ENCODE measurements around the gene RHCE. TPM values are rescaled to one million over a fixed set of nuclear protein-coding genes. Genes with fewer than 3 reads are reported as not detected.
A peak's percentile ranks its signal among the peaks of the same experiment; 100 is the strongest.
"Not testable (repeated sequence)": the region's sequence is repeated elsewhere in the genome, so short reads cannot be mapped to it uniquely, and the experiment has no call there.

The RHCE gene
- total RNA-seq, 2 experiments from 2014 or later, result 0.25 to 1.1 TPM

- Mint-ChIP-seq H3K27me3 (no peaks in the 10 kb centered on the region), H3K27ac (no peak overlapping the region), H3K36me3 (ENCODE audit: low read depth) (no peaks in the 10 kb centered on the region), H3K4me3 (no peak overlapping the region), H3K9me3 (no peaks in the 10 kb centered on the region), H3K4me1 (ENCODE audit: low read depth) (no peaks in the 10 kb centered on the region)
- intact Hi-C loops (cut with DNase I, micrococcal nuclease), result no loop called here
- ChIA-PET POLR2A (no interaction called here), CTCF (no interaction called here)
- TF ChIP-seq CTCF (IDR thresholded peaks at IDR 0.05), result no peak
- no peak overlapping the region for H3K27ac ChIP-seq (ENCODE audit: low read depth in 1 of 2, low read length in 2 of 2)
- no peak overlapping the region for H3K4me3 ChIP-seq (ENCODE audit: low read length)
- no peaks in the 10 kb centered on the region for H3K4me1 ChIP-seq (ENCODE audit: insufficient read depth, low read length)
- no peak for DNase-seq
- H3K27me3 ChIP-seq (ENCODE audit: control insufficient read depth in 1 of 2, insufficient read depth in 2 of 2, low read length in 2 of 2), result no peaks in the 10 kb centered on the region
- H3K36me3 ChIP-seq (ENCODE audit: insufficient read depth, low read length), result no peaks in the 10 kb centered on the region
- H3K9me3 ChIP-seq (ENCODE audit: control insufficient read depth in 1 of 2, insufficient read depth in 1 of 2, low read length in 2 of 2), result no peaks in the 10 kb centered on the region
- ATAC-seq (ENCODE audit: poor library complexity), result no peak
Observed at GRCh38 chr1:25369241-25369640, 51.4 kb downstream of the RHCE start.

- DNase-seq; H3K4me1 Mint-ChIP-seq (ENCODE audit: low read depth); H3K4me1 ChIP-seq (ENCODE audit: insufficient read depth, low read length); CTCF ChIA-PET; POLR2A ChIA-PET; H3K27me3 ChIP-seq (ENCODE audit: control insufficient read depth in 1 of 2, insufficient read depth in 2 of 2, low read length in 2 of 2); H3K4me3 Mint-ChIP-seq; H3K9me3 ChIP-seq (ENCODE audit: control insufficient read depth in 1 of 2, insufficient read depth in 1 of 2, low read length in 2 of 2); intact Hi-C loops (cut with DNase I, micrococcal nuclease); H3K9me3 Mint-ChIP-seq; H3K27ac ChIP-seq (ENCODE audit: low read depth in 1 of 2, low read length in 2 of 2); H3K27me3 Mint-ChIP-seq; H3K4me3 ChIP-seq (ENCODE audit: low read length): not testable (repeated sequence)
- H3K36me3 ChIP-seq (ENCODE audit: insufficient read depth, low read length), result peaks cover 38% of the 10 kb centered on the region
- Mint-ChIP-seq H3K27ac (peak overlapping the region; percentile 51), H3K36me3 (ENCODE audit: low read depth) (peaks cover 40% of the 10 kb centered on the region)
- peak; percentile 91 for ATAC-seq (ENCODE audit: poor library complexity)
Observed at GRCh38 chr1:25362634-25363559, 57.7 kb downstream of the RHCE start.

GRCh38 chr1:25361901-25362300 is 58.7 kb downstream of the RHCE start:
- Histone ChIP-seq H3K27ac (ENCODE audit: low read depth in 1 of 2, low read length in 2 of 2) (no peak overlapping the region), H3K36me3 (ENCODE audit: insufficient read depth, low read length) (peaks cover 43% of the 10 kb centered on the region), H3K9me3 (ENCODE audit: control insufficient read depth in 1 of 2, insufficient read depth in 1 of 2, low read length in 2 of 2) (no peaks in the 10 kb centered on the region), H3K27me3 (ENCODE audit: control insufficient read depth in 1 of 2, insufficient read depth in 2 of 2, low read length in 2 of 2) (no peaks in the 10 kb centered on the region), H3K4me1 (ENCODE audit: insufficient read depth, low read length) (peaks cover 4% of the 10 kb centered on the region), H3K4me3 (ENCODE audit: low read length) (no peak overlapping the region)
- H3K4me1 Mint-ChIP-seq (ENCODE audit: low read depth), result peaks cover 8% of the 10 kb centered on the region
- TF ChIP-seq CTCF (IDR thresholded peaks at IDR 0.05), result no peak
- H3K36me3 Mint-ChIP-seq (ENCODE audit: low read depth), result peaks cover 49% of the 10 kb centered on the region
- peak overlapping the region; percentile 51 for H3K27ac Mint-ChIP-seq
- POLR2A ChIA-PET, result no interaction called here
- ATAC-seq (ENCODE audit: poor library complexity) (no peak), DNase-seq (no peak)
- CTCF ChIA-PET, result no interaction called here
- H3K9me3 Mint-ChIP-seq, result no peaks in the 10 kb centered on the region
- H3K27me3 Mint-ChIP-seq, result no peaks in the 10 kb centered on the region
- no peak overlapping the region for H3K4me3 Mint-ChIP-seq
- intact Hi-C loops (cut with DNase I, micrococcal nuclease), result no loop called here

All from CD4-positive, alpha-beta T cell (primary cell).